ENCODE measurements around the gene BUD13.

- TF ChIP-seq, protein P1, sequence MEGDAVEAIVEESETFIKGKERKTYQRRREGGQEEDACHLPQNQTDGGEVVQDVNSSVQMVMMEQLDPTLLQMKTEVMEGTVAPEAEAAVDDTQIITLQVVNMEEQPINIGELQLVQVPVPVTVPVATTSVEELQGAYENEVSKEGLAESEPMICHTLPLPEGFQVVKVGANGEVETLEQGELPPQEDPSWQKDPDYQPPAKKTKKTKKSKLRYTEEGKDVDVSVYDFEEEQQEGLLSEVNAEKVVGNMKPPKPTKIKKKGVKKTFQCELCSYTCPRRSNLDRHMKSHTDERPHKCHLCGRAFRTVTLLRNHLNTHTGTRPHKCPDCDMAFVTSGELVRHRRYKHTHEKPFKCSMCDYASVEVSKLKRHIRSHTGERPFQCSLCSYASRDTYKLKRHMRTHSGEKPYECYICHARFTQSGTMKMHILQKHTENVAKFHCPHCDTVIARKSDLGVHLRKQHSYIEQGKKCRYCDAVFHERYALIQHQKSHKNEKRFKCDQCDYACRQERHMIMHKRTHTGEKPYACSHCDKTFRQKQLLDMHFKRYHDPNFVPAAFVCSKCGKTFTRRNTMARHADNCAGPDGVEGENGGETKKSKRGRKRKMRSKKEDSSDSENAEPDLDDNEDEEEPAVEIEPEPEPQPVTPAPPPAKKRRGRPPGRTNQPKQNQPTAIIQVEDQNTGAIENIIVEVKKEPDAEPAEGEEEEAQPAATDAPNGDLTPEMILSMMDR (conservative IDR thresholded peaks at IDR 0.05 in 1 of 2, IDR thresholded peaks at IDR 0.05 in 1 of 2; ENCODE audit: extremely low read depth in 1 of 2, insufficient read depth in 1 of 2, low read depth in 1 of 2, low read length in 2 of 2) = no peak
- TF ChIP-seq EZH2 (IDR thresholded peaks at IDR 0.05; ENCODE audit: borderline replicate concordance, low read length) = no peak
These were observed 47.2 kb downstream of the BUD13 start for GRCh38 chr11:116725434-116726221.
